Loucy (cell line): ENCODE data around the gene BICRAL.

ENCODE experiments used
- H2AFZ ChIP-seq: fragments of 200-600 bp; sonication (generic); 2 replicates; pipeline ENCODE4 v1.6.0; 2016; ENCODE audit warnings: antibody characterized with exemption, mild to moderate bottlenecking, low read length, moderate library complexity
- H3F3A ChIP-seq: fragments of 200-600 bp; 2 replicates; pipeline ENCODE4 v1.6.0; 2016; ENCODE audit warnings: antibody characterized with exemption, low read depth, mild to moderate bottlenecking
- H3K27me3 ChIP-seq: fragments of 200-600 bp; sonication (generic); 2 replicates; pipeline ENCODE4 v1.6.1; 2014; ENCODE audit warnings: low read length, mild to moderate bottlenecking; ENCODE audit not compliant: insufficient read depth, poor library complexity, severe bottlenecking
- H3K36me3 ChIP-seq: fragments of 200-600 bp; sonication (generic); 2 replicates; pipeline ENCODE4 v1.6.1; 2016; ENCODE audit warnings: low read length; ENCODE audit not compliant: insufficient read depth
- H3K4me1 ChIP-seq: fragments of 200-600 bp; sonication (generic); 2 replicates; pipeline ENCODE4 v1.5.1; 2014; ENCODE audit warnings: low read length, mild to moderate bottlenecking; ENCODE audit not compliant: insufficient read depth, poor library complexity, severe bottlenecking
- H3K4me2 ChIP-seq: fragments of 200-600 bp; sonication (generic); 2 replicates; pipeline ENCODE4 v1.6.0; 2014; ENCODE audit warnings: antibody characterized with exemption, low read length, low read depth, mild to moderate bottlenecking; ENCODE audit not compliant: poor library complexity, severe bottlenecking
- H3K4me3 ChIP-seq: fragments of 200-600 bp; sonication (generic); 2 replicates; pipeline ENCODE4 v1.5.1; 2014; ENCODE audit warnings: low read length, mild to moderate bottlenecking, mixed read lengths; ENCODE audit not compliant: poor library complexity, severe bottlenecking
- H3K79me2 ChIP-seq: fragments of 200-600 bp; sonication (generic); 2 replicates; pipeline ENCODE4 v1.6.1; 2014; ENCODE audit warnings: low read length; ENCODE audit not compliant: insufficient read depth
- H3K9ac ChIP-seq: fragments of 200-600 bp; sonication (generic); 2 replicates; pipeline ENCODE4 v1.6.0; 2014; ENCODE audit warnings: mild to moderate bottlenecking, low read depth, low read length, moderate library complexity; ENCODE audit not compliant: poor library complexity, severe bottlenecking
- H3K9me2 ChIP-seq: fragments of 200-600 bp; sonication (generic); replicated peaks from 2 replicates; pipeline ENCODE4 v1.6.1; 2016; ENCODE audit warnings: low read depth, low read length, mixed read lengths
- H3K9me3 ChIP-seq: fragments of 200-600 bp; sonication (generic); 2 replicates; pipeline ENCODE4 v1.6.1; 2014; ENCODE audit warnings: mild to moderate bottlenecking, antibody characterized with exemption, low read length, low read depth; ENCODE audit not compliant: insufficient read depth
- H4K20me1 ChIP-seq: fragments of 200-600 bp; sonication (generic); 2 replicates; pipeline ENCODE4 v1.6.0; 2014; ENCODE audit warnings: antibody characterized with exemption, low read length, mild to moderate bottlenecking; ENCODE audit not compliant: insufficient read depth, poor library complexity, severe bottlenecking
- EZH2phosphoT487 ChIP-seq: fragments of 200-600 bp; IDR thresholded peaks from 2 replicates; pipeline ENCODE4 v1.6.1; 2018; ENCODE audit warnings: antibody characterized with exemption, mild to moderate bottlenecking, moderate library complexity, borderline replicate concordance
- TF ChIP-seq, protein P1 (sequence below): fragments of 200-600 bp; sonication (generic); conservative IDR thresholded peaks from 2 replicates; pipeline ENCODE4 v1.5.1; 2014; ENCODE audit warnings: mild to moderate bottlenecking, antibody characterized with exemption, low read length

BICRAL gene

DNA sequence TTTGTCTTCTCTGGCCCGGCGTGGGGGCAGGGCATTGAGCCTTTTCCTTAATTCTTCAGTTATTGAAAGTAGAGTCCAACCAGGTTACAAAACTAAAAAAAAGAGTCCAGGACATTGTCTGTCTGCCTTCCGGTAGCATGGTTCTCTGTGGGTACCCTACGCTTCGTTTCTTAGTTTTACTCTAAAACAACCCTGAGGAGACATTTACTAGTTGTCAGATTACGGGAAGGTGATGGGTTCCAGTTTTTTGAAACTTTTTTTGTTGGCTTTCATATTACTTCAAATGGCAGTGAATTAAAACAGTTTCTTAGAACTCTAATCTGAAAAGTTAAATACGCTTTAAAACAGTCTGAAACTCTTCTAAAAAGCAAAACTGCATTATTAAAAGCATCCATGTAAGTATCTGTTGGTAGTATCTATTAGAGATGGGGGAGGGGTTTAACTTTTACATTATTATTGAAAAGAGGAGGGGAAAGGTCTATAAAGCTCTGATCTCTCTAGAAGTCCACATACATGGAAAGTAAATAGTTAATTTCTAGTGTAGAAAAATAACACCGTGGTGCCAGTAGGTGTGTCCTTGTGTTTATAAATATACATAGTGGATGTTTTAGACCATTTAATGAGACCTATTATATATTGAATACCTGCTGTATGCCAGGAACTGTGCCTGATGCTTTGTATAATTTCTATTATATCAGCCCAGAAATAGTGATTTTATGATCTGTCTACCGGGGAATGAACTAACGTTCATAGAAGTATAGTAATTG lies 2.2 kb downstream of the BICRAL start:
- Histone ChIP-seq H3K4me2 (peak overlapping the region; percentile 90), H3K4me3 (peak overlapping the region; percentile 98), H3F3A (no peaks in the 10 kb centered on the region), H3K9ac (peak overlapping the region; percentile 100), H3K9me3 (no peaks in the 10 kb centered on the region), H2AFZ (peak overlapping the region; percentile 69; the same call in 1 of the 2 replicates), H3K9me2 (no peaks in the 10 kb centered on the region), H3K27me3 (peaks cover 11% of the 10 kb centered on the region), H3K79me2 (peaks cover 92% of the 10 kb centered on the region), H3K36me3 (no peaks in the 10 kb centered on the region), H4K20me1 (peaks cover 19% of the 10 kb centered on the region), H3K4me1 (peaks cover 53% of the 10 kb centered on the region)
- TF ChIP-seq EZH2phosphoT487: no peak
- TF ChIP-seq, protein P1, sequence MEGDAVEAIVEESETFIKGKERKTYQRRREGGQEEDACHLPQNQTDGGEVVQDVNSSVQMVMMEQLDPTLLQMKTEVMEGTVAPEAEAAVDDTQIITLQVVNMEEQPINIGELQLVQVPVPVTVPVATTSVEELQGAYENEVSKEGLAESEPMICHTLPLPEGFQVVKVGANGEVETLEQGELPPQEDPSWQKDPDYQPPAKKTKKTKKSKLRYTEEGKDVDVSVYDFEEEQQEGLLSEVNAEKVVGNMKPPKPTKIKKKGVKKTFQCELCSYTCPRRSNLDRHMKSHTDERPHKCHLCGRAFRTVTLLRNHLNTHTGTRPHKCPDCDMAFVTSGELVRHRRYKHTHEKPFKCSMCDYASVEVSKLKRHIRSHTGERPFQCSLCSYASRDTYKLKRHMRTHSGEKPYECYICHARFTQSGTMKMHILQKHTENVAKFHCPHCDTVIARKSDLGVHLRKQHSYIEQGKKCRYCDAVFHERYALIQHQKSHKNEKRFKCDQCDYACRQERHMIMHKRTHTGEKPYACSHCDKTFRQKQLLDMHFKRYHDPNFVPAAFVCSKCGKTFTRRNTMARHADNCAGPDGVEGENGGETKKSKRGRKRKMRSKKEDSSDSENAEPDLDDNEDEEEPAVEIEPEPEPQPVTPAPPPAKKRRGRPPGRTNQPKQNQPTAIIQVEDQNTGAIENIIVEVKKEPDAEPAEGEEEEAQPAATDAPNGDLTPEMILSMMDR: no peak

DNA sequence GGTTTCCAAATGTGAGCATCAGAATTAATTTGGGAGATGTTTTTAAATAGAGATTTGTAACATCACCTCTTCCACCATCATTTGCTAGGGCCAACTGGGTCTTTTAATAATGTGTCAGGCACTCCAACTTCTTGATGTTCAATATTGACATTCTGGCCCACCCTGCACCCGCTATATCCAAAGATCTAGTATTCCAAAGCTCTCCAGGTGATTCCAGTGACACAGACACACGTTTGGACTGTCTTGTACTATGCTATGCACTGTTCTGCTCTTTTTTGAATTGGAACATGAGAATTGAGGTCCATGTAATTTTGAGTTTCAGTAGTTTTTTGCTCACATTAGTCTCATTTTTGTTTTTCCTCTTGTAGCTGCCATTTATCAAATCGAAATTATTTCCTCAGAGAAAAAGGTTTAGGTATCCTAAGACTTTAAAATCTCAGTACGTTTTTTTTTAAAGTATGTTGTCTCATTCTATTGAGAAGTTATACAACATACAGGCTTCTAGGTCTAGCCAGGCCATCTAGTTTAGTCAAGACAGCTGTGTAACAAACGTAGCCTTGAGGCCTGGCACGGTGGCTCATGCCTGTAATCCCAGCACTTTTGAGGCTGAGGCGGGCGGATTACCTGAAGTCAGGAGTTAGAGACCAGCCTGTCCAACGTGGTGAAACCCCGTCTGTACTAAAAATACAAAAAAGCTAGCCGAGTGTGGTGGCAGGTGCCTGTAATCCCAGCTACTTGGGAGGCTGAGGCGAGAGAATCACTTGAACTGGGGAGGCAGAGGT lies 3.1 kb downstream of the BICRAL start:
- peaks cover 11% of the 10 kb centered on the region for H3K27me3 ChIP-seq
- H3F3A ChIP-seq: no peaks in the 10 kb centered on the region
- H4K20me1 ChIP-seq: peaks cover 23% of the 10 kb centered on the region
- TF ChIP-seq, protein P1: no peak
- TF ChIP-seq EZH2phosphoT487: no peak
- peak overlapping the region; percentile 100 for H3K9ac ChIP-seq
- H3K9me2 ChIP-seq: no peaks in the 10 kb centered on the region
- H3K4me2 ChIP-seq: peak overlapping the region; percentile 90
- no peak overlapping the region for H2AFZ ChIP-seq
- peak overlapping the region; percentile 98 for H3K4me3 ChIP-seq
- no peaks in the 10 kb centered on the region for H3K36me3 ChIP-seq
- peaks cover 49% of the 10 kb centered on the region for H3K4me1 ChIP-seq
- H3K9me3 ChIP-seq: no peaks in the 10 kb centered on the region
- H3K79me2 ChIP-seq: peaks cover 92% of the 10 kb centered on the region

DNA sequence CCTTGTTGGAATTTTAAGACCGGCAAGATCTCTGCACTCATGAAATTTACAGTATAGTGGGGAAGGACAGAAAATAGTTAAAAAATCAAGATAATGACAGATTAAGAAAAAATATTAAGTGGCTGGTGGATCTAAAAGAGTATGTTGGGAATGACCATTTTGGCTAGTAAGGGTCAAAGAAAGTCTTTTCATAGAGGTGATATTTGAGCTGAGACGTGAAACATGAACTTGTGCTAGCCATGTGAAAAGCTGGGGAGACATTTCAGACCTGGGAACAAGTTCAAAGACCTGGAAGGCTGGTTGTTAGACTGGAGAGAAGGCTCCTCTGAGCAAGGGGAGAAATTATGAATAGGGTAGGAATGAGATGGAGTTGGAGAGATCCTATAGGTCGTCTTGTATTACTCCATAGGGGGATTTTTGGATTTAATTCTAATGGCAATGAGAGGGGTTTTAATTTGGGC lies 4.7 kb downstream of the BICRAL start:
- Histone ChIP-seq H2AFZ (no peak overlapping the region), H3K9me3 (no peaks in the 10 kb centered on the region), H3K4me2 (peak overlapping the region; percentile 90), H4K20me1 (peaks cover 23% of the 10 kb centered on the region), H3K4me3 (peak overlapping the region; percentile 98), H3F3A (no peaks in the 10 kb centered on the region), H3K4me1 (peaks cover 50% of the 10 kb centered on the region), H3K79me2 (peaks cover 91% of the 10 kb centered on the region), H3K9ac (peak overlapping the region; percentile 48), H3K9me2 (no peaks in the 10 kb centered on the region), H3K36me3 (no peaks in the 10 kb centered on the region), H3K27me3 (peaks cover 11% of the 10 kb centered on the region)
- TF ChIP-seq EZH2phosphoT487: no peak
- TF ChIP-seq, protein P1: no peak
